DMS 273 treated with DMSO at 0.1 percent for 48 hours (cell line): ENCODE results near the gene ITPKC.
A peak's percentile ranks its signal among the peaks of the same experiment; 100 is the strongest.

ENCODE experiments used
- DNase-seq: peaks from one replicate; lab custom pipeline; 2025; lab: John Stamatoyannopoulos, UW

Gene ITPKC

GRCh38 chr19:40716482-40717324, at the start of gene ITPKC, which contains the start of gene COQ8B:
ITPKC (plus strand) TSS chr19:40717112; CDS start chr19:40717136, 24 bp downstream.
COQ8B (minus strand) TSS chr19:40716886; CDS start chr19:40714632, 2,254 bp downstream.
- DNase-seq, result peak; percentile 73

- no peak for DNase-seq
Observed at GRCh38 chr19:40667602-40668001, 49.3 kb upstream of the ITPKC start.

GRCh38 chr19:40668991-40669614, 47.8 kb upstream of the ITPKC start:
- DNase-seq, result no peak

GRCh38 chr19:40671404-40671803, 45.5 kb upstream of the ITPKC start:
- DNase-seq, result no peak

GRCh38 chr19:40672038-40672437, 44.9 kb upstream of the ITPKC start:
- no peak for DNase-seq

GRCh38 chr19:40672573-40673299, 44.2 kb upstream of the ITPKC start:
- DNase-seq, result no peak

- no peak for DNase-seq
Observed at GRCh38 chr19:40673397-40673796, 43.5 kb upstream of the ITPKC start.

- no peak for DNase-seq
Observed at GRCh38 chr19:40674291-40674690, 42.6 kb upstream of the ITPKC start.

- DNase-seq, result no peak
Observed at GRCh38 chr19:40677156-40677555, 39.8 kb upstream of the ITPKC start.

- DNase-seq, result no peak
Observed at GRCh38 chr19:40681039-40681438, 35.9 kb upstream of the ITPKC start.

GRCh38 chr19:40682431-40682964, 34.4 kb upstream of the ITPKC start:
- DNase-seq, result no peak

- DNase-seq, result no peak
Observed at GRCh38 chr19:40683437-40683836, 33.5 kb upstream of the ITPKC start.

- DNase-seq, result no peak
Observed at GRCh38 chr19:40684280-40684679, 32.6 kb upstream of the ITPKC start.

- DNase-seq, result no peak
Observed at GRCh38 chr19:40685016-40685526, 31.8 kb upstream of the ITPKC start.

GRCh38 chr19:40685563-40685962, 31.3 kb upstream of the ITPKC start:
- DNase-seq, result no peak

- no peak for DNase-seq
Observed at GRCh38 chr19:40686882-40687524, 29.9 kb upstream of the ITPKC start.

GRCh38 chr19:40687525-40688016, 29.3 kb upstream of the ITPKC start:
- no peak for DNase-seq

GRCh38 chr19:40688309-40688708, 28.6 kb upstream of the ITPKC start:
- no peak for DNase-seq

- DNase-seq, result no peak
Observed at GRCh38 chr19:40688987-40689338, 27.9 kb upstream of the ITPKC start.

GRCh38 chr19:40689339-40690049, 27.4 kb upstream of the ITPKC start:
- no peak for DNase-seq
